ENCODE data around the gene C1QB.

- TF ChIP-seq CTCF (IDR thresholded peaks at IDR 0.05; ENCODE audit: low read depth, low read length, missing input control): no peak
- TF ChIP-seq REST (IDR thresholded peaks at IDR 0.05): no peak
- TF ChIP-seq GABPA (IDR thresholded peaks at IDR 0.05 in 1 of 2, conservative IDR thresholded peaks at IDR 0.05 in 1 of 2): no peak
- TF ChIP-seq RXRA (IDR thresholded peaks at IDR 0.05): no peak
- TF ChIP-seq TAF1 (conservative IDR thresholded peaks at IDR 0.05): no peak
- TF ChIP-seq MAX (IDR thresholded peaks at IDR 0.05): no peak
Measured at GRCh38 chr1:22697980-22698379, 44.9 kb downstream of the C1QB start.

Data from liver (tissue), 3 donors.